GM20431 (cell line): Measurements from ENCODE around the gene PNMA1.

ENCODE experiments used
- in situ Hi-C: fragments of 300-500 bp; cut with MseI, MboI; formaldehyde crosslinking; loops from one replicate; pipeline ENCODE4 v1.15.0; 2020; ENCODE audit warnings: low sequenced_read_pairs; ENCODE audit not compliant: unreplicated experiment

The PNMA1 gene

GRCh38 chr14:73713803-73714655 lies at the start of gene PNMA1:
TSS of gene PNMA1 (minus strand) at chr14:73714384. CDS start at chr14:73713639, 745 bp downstream.
- in situ Hi-C loops: no loop called here

GRCh38 chr14:73763396-73763795 lies 49.2 kb upstream of the PNMA1 start:
- in situ Hi-C loops: no loop called here

GRCh38 chr14:73762375-73762822 lies 48.2 kb upstream of the PNMA1 start:
- in situ Hi-C loops: no loop called here

DNA sequence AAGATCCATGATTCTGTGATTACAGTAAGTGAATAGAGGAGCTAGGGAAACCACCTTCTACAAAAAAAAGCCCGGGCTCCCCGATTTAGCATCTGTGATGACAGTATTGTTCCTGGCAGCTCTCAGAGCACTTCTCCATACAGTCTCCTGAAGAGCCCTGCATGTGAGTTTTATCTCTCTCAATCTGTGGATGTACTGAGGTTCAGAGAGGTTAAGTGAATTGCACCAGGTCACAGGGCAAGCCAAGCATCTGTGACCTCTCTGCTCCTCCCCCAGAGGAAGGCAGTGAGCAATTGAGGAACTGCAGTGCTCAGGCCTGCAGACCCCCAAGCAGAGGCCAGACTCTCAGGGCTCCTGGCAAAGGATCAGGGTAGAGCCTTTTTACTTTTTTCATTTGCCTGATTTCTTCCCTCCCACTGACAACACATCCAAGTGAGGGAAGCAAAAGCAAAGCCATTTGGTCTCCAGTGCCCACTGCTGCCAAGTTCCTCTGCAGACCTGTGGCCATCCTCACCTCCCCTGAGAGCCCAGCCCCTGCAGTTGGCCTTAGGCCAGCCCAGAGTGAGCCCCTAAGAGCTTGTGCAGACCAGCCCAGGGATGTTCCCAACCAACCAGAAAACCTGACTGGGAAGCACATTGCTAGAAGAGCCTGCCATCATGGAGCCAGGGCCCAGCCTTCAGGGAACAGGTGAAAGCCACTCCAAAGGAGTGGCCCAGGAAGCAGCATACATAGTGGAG lies 47.6 kb upstream of the PNMA1 start:
- in situ Hi-C loops: no loop called here

- in situ Hi-C loops: no loop called here
Observed at GRCh38 chr14:73760598-73761586, 46.7 kb upstream of the PNMA1 start.

GRCh38 chr14:73759714-73760597 lies 45.8 kb upstream of the PNMA1 start:
- in situ Hi-C loops: no loop called here

- in situ Hi-C loops: no loop called here
Observed at GRCh38 chr14:73759183-73759713, 45.1 kb upstream of the PNMA1 start.

- in situ Hi-C loops: no loop called here
Observed at GRCh38 chr14:73758392-73759182, 44.4 kb upstream of the PNMA1 start.

DNA sequence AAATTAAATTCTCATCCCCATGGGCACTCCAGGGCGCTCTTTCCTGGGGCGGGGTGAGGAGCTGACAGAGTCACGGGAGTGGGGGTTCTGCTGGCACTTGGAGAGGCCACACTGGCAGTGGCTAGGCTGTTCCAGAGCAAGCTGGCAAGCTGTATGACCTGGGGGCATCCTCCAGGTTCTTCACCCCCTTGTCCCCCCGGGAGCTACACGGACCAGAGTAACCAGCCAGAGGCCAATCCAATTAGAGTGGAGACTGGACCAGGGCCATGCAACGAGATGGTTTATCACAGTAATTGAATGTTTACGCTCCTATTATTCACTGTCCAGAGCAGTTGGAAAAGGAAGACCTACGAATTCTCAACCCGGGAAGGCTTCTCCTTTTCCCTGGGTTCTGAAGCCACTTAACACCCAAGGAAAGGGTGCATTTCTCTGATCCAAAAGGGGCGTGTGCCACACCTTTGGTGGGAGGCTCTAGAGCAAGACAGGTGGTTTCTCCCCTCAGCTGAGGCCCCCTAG lies 43.8 kb upstream of the PNMA1 start:
- in situ Hi-C loops: no loop called here

- in situ Hi-C loops: no loop called here
Observed at GRCh38 chr14:73757381-73757780, 43.2 kb upstream of the PNMA1 start.

- in situ Hi-C loops: no loop called here
Observed at GRCh38 chr14:73755434-73756014, 41.3 kb upstream of the PNMA1 start.

DNA sequence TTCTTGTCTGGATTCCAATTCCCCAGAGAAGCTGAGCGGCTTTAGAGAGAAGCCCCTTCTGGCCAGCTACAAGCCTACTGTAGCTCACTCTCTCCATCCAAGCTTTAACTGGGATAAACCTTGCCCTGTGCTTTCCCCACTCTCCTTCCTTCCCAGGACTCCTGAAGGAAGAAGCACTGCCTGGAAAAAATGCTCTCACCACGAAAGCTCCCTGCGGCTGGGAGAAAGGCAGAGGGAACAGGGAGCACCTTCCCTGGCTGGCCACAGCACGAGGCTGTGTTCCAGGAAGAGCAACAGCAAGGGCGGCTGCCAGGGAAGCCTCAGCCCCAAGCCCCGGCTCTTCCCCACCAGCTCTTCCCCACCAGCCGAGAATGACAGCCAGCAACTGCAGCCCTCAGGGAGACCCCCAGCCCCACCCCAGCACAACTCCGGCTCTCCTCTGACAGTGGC lies 40.8 kb upstream of the PNMA1 start:
- in situ Hi-C loops: no loop called here

DNA sequence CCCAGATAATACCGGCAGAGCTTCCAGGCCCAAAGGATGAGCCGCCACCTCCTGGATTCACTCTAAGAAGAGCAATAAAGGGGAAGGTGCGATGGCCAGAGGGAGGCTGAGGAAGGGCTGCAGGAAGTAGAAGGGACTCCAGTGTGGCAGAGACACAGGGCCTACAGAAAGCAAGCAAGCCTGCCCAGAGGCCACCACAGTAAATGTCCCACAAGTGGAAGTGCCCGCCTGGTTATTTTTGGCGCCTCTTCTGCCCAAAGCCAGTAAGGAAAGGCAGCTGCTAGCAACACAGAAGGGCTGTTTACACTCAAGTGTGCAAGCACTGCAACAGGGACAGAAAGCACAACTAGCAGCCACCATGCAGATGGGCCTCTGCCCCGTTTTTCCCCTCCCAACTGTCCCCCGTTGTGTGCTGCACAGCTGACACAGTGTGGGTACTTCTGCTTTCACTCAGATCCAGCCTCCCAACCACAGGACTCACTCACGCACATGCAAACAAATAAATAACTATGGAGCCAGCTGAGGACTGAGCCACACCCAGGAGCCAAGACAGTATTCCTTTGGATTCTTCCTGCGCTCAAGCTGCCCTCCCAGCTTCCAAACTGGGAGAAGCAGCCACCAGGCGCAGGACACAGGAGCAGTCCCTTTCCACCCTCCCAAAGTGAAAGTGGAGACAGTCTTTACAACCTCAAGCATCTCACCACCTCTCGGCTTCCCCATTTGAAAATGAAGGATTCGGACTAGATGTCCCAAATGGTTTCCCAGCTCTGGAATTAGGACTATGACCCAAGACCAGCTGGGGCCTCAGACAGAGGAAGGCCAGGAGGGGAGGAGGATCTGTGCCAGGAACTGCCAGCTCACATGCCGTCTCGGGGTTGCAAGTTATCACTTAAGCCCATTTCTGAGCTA lies 40.0 kb upstream of the PNMA1 start:
- in situ Hi-C loops: no loop called here

DNA sequence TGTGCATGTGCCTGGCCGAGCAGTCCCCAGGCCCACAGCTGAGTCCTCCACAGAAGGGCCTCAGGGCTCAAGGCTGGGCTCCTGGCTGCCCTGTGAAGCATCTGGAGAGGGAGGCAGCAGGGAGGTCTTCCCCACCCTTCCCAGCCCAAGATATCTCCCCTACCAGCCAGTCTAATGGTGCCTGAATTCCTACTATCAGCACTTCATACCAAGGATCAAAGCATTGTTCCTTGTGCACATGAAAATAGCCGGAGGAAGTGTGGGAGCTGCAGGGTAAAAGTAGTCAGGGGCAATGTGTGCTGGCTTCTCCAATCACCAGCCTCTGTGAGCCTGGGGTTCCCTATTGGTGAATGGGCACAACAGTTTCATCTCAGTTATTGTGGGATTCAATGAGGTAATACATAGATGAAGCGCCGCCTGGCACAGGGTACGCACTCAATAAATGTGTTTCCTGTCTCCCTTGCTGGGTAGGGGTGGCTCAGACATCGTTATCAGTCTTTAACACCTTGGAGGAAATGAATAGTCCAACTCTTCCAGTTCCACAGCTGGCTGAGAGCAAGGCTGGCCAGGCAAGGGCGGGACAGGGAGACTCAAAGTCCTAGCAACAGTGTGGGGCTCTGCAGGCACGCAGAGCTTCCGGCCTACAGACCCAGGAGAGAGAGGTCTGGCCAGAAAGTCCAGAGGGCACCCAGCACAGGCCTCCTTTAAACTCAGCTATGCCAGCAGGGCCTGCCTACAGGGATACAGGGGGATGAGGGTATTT lies 39.1 kb upstream of the PNMA1 start:
- in situ Hi-C loops: no loop called here

DNA sequence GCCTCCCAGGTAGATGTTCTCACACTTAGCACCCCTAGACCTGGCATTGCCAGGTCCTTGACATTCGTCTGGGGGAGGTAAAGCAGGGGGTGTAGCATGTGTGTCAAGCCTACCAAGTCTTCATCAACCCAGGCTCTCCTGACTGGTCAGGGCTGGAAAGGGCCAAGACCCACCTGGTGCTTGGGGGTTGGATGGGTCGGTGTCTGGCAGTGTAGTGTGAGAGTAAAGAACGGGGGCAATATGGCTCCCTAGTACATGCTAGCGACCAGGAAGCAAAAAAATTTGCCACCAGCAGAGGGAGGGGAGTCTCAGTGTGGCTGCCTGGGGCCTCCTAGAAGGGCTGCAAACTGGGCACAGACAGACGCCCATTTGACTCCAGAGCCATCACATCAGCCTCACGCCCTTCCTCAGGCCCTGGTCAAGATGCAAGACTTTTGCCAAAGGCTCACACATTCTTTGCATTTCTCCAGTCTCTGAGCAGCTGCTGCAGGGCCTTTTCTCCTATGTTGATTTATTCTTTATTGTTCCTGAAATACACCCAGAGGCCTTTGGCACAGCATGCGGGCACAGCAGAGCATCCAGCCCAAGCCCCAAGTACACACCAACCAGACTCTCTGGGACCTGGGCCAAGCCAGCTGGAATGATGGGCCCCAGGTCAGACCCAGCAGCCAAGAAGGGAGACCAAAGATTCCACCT lies 38.3 kb upstream of the PNMA1 start:
- in situ Hi-C loops: no loop called here
